Colonic mucosa (tissue), 4 donors: ENCODE data around the gene GSK3B. TPM values are rescaled to one million over a fixed set of nuclear protein-coding genes. Genes with fewer than 3 reads are reported as not detected.

ENCODE experiments used
- DNase-seq: peaks from one replicate; pipeline ENCODE4 v3.0.0-alpha.2; 2020
- H3K27ac ChIP-seq: fragments of 200-600 bp; one replicate; pipeline ENCODE4 v1.8.0; 2021
- H3K27me3 ChIP-seq: fragments of 200-600 bp; one replicate; pipeline ENCODE4 v1.8.0; 2021
- H3K36me3 ChIP-seq: fragments of 200-600 bp; one replicate; pipeline ENCODE4 v1.8.0; 2021
- H3K4me1 ChIP-seq: fragments of 200-600 bp; one replicate; pipeline ENCODE4 v1.8.0; 2021; ENCODE audit warnings: mild to moderate bottlenecking
- H3K4me3 ChIP-seq: fragments of 200-600 bp; one replicate; pipeline ENCODE4 v1.8.0; 2021
- H3K9ac ChIP-seq, 2 donors: one replicate each; pipeline ENCODE4 v1.7.0; 2013; ENCODE audit warnings: control low read depth in 2 of 2, low read depth in 2 of 2, low read length in 2 of 2
- H3K9me3 ChIP-seq: fragments of 200-600 bp; one replicate; pipeline ENCODE4 v1.8.0; 2021
- intact Hi-C: fragments of 100-400 bp; cut with DNase I; formaldehyde crosslinking; loops from one replicate; pipeline ENCODE4 v1.14.1; 2022
- total RNA-seq, 2 donors: library from RNA; stranded (reverse); fragmentation: NEBNext Ultra II Directional in 1 of 2; extraction: Animal tissue kit (Norgen Biotek cat#: 25700) in 1 of 2; gene quantifications; one replicate each; pipeline ENCODE4 v1.2.1, GENCODE V29; 2021
- TF ChIP-seq, protein P1 (sequence below): fragments of 200-600 bp; IDR thresholded peaks from one replicate; pipeline ENCODE4 v1.8.0; 2022; ENCODE audit warnings: antibody characterized with exemption, mild to moderate bottlenecking
- donor health status: healthy.
- donor health status: DM: no; HTN: no; CAD: no.
- donor health status: DM: no; HTN: no; CAD: no.

GSK3B gene
- total RNA-seq, 2 donors from 2014 or later = 34.4 to 43.6 TPM

DNA sequence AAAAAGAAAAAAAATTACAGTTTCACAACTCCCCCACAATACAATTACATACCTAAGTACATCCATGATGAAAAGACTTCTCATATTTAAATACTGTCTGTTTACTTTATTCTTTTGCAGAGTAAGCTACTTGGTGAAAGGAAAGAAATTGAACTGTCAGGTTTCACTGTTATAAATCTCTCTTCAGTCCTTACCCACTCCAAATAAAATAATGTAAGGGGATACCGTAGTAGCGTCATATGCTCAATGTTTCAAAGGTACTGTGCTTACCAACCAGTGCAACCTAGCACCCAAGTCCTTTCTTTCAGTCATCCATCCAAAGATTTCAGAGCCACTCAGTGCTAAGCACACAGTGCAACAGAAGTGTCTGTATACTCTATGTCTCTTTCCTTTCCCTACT, 13.4 kb downstream of the GSK3B start:
- no peak overlapping the region for H3K9ac ChIP-seq
- no peak overlapping the region for H3K27ac ChIP-seq
- intact Hi-C loops = no loop called here
- no peaks in the 10 kb centered on the region for H3K4me1 ChIP-seq
- no peak for DNase-seq
- H3K9me3 ChIP-seq = no peaks in the 10 kb centered on the region
- TF ChIP-seq, protein P1, sequence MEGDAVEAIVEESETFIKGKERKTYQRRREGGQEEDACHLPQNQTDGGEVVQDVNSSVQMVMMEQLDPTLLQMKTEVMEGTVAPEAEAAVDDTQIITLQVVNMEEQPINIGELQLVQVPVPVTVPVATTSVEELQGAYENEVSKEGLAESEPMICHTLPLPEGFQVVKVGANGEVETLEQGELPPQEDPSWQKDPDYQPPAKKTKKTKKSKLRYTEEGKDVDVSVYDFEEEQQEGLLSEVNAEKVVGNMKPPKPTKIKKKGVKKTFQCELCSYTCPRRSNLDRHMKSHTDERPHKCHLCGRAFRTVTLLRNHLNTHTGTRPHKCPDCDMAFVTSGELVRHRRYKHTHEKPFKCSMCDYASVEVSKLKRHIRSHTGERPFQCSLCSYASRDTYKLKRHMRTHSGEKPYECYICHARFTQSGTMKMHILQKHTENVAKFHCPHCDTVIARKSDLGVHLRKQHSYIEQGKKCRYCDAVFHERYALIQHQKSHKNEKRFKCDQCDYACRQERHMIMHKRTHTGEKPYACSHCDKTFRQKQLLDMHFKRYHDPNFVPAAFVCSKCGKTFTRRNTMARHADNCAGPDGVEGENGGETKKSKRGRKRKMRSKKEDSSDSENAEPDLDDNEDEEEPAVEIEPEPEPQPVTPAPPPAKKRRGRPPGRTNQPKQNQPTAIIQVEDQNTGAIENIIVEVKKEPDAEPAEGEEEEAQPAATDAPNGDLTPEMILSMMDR = no peak
- no peaks in the 10 kb centered on the region for H3K27me3 ChIP-seq
- no peak overlapping the region for H3K4me3 ChIP-seq
- no peaks in the 10 kb centered on the region for H3K36me3 ChIP-seq

DNA sequence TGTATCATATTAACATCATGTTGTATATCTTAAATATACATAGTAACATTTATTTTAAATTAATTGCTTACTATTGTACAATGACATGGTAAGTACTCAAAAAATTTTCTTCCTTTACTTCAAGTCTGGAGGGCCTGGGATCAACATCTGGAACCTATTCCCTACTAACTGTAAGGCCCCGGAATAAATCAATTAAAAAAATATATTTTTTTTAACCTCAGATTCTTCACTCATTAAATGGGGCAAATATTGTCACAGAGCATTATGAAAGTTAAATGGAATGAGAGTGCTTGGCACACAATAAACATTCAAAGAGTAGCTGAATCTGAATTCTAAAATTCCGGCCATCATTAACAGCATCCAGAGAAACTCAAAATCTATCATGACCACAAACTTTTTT, 16.5 kb downstream of the GSK3B start:
- Histone ChIP-seq H3K27ac (no peak overlapping the region), H3K27me3 (no peaks in the 10 kb centered on the region), H3K4me1 (no peaks in the 10 kb centered on the region), H3K9me3 (no peaks in the 10 kb centered on the region), H3K4me3 (no peak overlapping the region), H3K36me3 (no peaks in the 10 kb centered on the region), H3K9ac (no peak overlapping the region)
- TF ChIP-seq, protein P1 = no peak
- intact Hi-C loops = no loop called here
- DNase-seq = no peak

DNA sequence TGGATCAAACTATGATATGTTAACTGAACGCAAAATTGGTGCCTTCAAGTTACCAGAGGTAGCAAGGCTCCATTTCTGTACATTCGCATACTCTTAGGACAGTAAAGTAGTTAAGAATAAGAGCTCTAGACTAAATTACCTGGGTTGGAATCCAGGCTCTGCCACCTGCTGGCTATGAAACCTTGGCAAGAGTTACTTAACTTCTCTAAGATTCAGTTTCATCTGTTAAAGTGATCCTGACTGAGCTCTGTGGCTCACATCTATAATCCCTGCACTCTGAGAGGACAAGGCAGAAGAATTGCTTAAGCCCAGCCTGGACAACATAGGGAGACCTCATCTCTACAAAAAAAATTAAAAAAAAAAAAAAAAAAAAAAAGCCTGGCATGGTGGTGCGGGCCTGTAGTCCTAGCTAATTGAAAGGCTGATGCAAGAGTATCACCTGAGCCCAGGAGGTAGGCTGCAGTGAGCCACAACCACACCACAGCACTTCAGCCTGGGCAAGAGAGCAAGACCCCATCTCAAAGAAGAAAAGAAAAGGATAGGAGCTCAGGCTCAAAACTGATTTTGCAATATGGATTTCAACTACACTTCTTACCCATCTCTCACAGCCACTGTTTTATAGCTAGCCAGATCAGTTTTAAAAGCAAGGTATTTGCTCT, 21.3 kb downstream of the GSK3B start:
- DNase-seq = no peak
- H3K9ac ChIP-seq = no peak overlapping the region
- no peak overlapping the region for H3K27ac ChIP-seq
- H3K9me3 ChIP-seq = no peaks in the 10 kb centered on the region
- intact Hi-C loops = no loop called here
- TF ChIP-seq, protein P1 = no peak
- H3K4me1 ChIP-seq = peaks cover 5% of the 10 kb centered on the region
- no peaks in the 10 kb centered on the region for H3K27me3 ChIP-seq
- H3K36me3 ChIP-seq = no peaks in the 10 kb centered on the region
- H3K4me3 ChIP-seq = no peak overlapping the region

DNA sequence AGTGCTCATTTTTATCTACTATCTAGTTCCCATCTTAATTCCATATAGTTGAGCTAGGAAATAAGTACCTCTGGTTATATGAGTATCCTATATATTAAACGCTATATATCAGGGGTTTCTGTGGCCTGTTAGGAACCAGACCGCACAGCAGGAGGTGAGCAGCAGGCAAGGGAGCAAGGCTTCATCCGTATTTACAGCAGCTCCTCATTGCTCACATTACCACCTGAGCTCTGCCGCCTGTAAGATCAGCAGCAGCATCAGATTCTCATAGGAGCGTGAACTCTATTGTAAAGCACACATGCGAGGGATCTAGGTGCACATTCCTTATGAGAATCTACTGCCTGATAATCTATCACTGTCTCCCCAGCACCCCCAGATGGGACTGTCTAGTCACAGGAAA, 23.0 kb downstream of the GSK3B start:
- intact Hi-C loops = no loop called here
- no peaks in the 10 kb centered on the region for H3K36me3 ChIP-seq
- no peak overlapping the region for H3K27ac ChIP-seq
- H3K9me3 ChIP-seq = no peaks in the 10 kb centered on the region
- H3K4me1 ChIP-seq = peaks cover 5% of the 10 kb centered on the region
- no peak overlapping the region for H3K9ac ChIP-seq
- no peak overlapping the region for H3K4me3 ChIP-seq
- no peak for DNase-seq
- TF ChIP-seq, protein P1 = no peak
- H3K27me3 ChIP-seq = no peaks in the 10 kb centered on the region

DNA sequence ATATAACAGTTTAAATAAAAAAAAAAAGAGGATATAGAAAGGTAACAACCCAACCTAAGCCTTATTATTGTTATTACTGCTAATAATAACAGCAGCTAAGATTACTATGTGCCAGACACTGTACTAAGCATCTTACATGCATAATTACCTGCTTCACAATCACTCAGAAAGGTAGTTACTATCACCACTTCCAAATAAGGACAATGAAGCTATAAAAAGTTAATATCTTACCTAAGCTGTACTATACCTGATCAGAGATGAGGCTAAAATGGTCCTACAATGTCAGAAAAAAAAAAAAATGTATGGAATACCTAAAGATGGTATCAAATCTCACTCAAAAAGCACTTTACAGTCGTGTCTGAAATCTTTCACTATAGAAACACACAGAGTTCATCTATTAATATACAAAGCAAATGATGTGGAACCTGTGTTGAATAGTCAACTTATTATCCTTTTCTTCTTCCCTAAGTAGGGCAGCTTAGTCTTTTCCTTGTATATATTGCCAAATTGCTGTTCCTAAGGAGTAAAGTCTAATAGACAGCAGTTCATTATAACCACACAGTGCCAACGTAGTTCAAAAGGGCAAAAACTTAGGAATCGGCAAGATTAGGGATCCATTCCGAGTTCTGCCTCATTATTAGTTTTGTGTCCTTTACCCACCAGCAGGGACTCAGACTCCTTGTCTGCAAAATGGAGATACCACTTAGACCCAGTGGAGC, 23.8 kb downstream of the GSK3B start:
- no peak overlapping the region for H3K27ac ChIP-seq

More for the DNA sequence above, 23.8 kb downstream of the GSK3B start:
- no peak overlapping the region for H3K4me3 ChIP-seq
- DNase-seq = no peak
- H3K9me3 ChIP-seq = no peaks in the 10 kb centered on the region
- TF ChIP-seq, protein P1 = no peak
- no peaks in the 10 kb centered on the region for H3K36me3 ChIP-seq
- H3K27me3 ChIP-seq = no peaks in the 10 kb centered on the region
- intact Hi-C loops = no loop called here
- peaks cover 5% of the 10 kb centered on the region for H3K4me1 ChIP-seq
- no peak overlapping the region for H3K9ac ChIP-seq
